Measurements from ENCODE around the gene TULP4. TPM values are rescaled to one million over a fixed set of nuclear protein-coding genes. Genes with fewer than 3 reads are reported as not detected.

TULP4 gene
- total RNA-seq, 1 experiment from 2014 or later = 64.6 TPM

GRCh38 chr6:158389193-158389919 is 77.1 kb downstream of the TULP4 start:
- Histone ChIP-seq H3K4me2 (ENCODE audit: insufficient read depth, insufficient read length, low read length) (no peak overlapping the region), H2AK5ac (ENCODE audit: insufficient read length, low read length) (no peak overlapping the region), H2AFZ (ENCODE audit: low read length) (no peak overlapping the region), H2BK120ac (ENCODE audit: low read depth, low read length, poor library complexity, severe bottlenecking) (no peak overlapping the region), H3K14ac (ENCODE audit: insufficient read depth, low read length) (no peak overlapping the region), H4K20me1 (ENCODE audit: control insufficient read depth, insufficient read depth, insufficient read length) (no peaks in the 10 kb centered on the region), H3K27me3 (ENCODE audit: insufficient read depth, low read length) (no peaks in the 10 kb centered on the region), H2BK12ac (ENCODE audit: insufficient read length, low read depth, low read length) (no peak overlapping the region), H3K79me2 (ENCODE audit: insufficient read depth, low read length) (no peaks in the 10 kb centered on the region), H3K27ac (ENCODE audit: insufficient read length, low read depth, low read length) (no peak overlapping the region), H3K4me1 (ENCODE audit: insufficient read depth, low read length) (no peaks in the 10 kb centered on the region), H4K91ac (ENCODE audit: insufficient read length, low read depth, low read length) (no peak overlapping the region), H3K4ac (ENCODE audit: low read depth, low read length) (no peak overlapping the region), H3K23me2 (ENCODE audit: insufficient read length, low read depth, low read length, poor library complexity, severe bottlenecking) (no peaks in the 10 kb centered on the region), H3K9me3 (ENCODE audit: control insufficient read depth, low read depth, low read length) (no peaks in the 10 kb centered on the region), H2BK20ac (ENCODE audit: low read depth, low read length, poor library complexity, severe bottlenecking) (no peak overlapping the region), H3K79me1 (ENCODE audit: insufficient read depth, low read depth, low read length, poor library complexity, severe bottlenecking) (no peaks in the 10 kb centered on the region), H4K5ac (ENCODE audit: insufficient read length, low read depth, low read length) (no peak overlapping the region), H3T11ph (ENCODE audit: low read length) (no peak overlapping the region), H2BK5ac (ENCODE audit: insufficient read length, low read length) (no peak overlapping the region), H3K56ac (ENCODE audit: insufficient read length, low read depth, low read length) (no peak overlapping the region), H4K8ac (replicated peaks; ENCODE audit: insufficient read length, low read depth, low read length) (no peak overlapping the region), H3K9ac (ENCODE audit: extremely low read depth, insufficient read length, low read length) (no peak overlapping the region), H3K18ac (ENCODE audit: insufficient read length, low read depth, low read length) (no peak overlapping the region), H2BK15ac (ENCODE audit: low read depth, low read length) (no peak overlapping the region), H3K23ac (ENCODE audit: insufficient read length, low read depth, low read length) (no peak overlapping the region)
- Mint-ChIP-seq H3K36me3 (ENCODE audit: insufficient read depth in 1 of 3, low read depth in 3 of 3) (peaks cover 28 to 34% (median 31%) of the 10 kb centered on the region in 3 experiments), H3K27me3 (ENCODE audit: low read depth) (no peaks in the 10 kb centered on the region), H3K27ac (no peak overlapping the region), H3K4me3 (no peak overlapping the region), H3K4me1 (no peaks in the 10 kb centered on the region), H3K9me3 (peaks cover 25 to 45% of the 10 kb centered on the region in 2 experiments)
- no peak for TF ChIP-seq CTCF (conservative IDR thresholded peaks at IDR 0.05)
- no peak for DNase-seq
- WGBS (ENCODE audit: extremely low coverage, insufficient read length, low lambda C conversion rate) = no CpG with 5 or more reads among the region's 3 CpGs

Measured in H9 (cell line).